Activated naive CD8-positive, alpha-beta T cell treated with anti-CD3 and anti-CD28 coated beads, Interleukin-2, amount 50 U/mL, for 24 hours (primary cell): ENCODE measurements around the gene AP5Z1.

Experiments
- ATAC-seq: fragments of 150-1000 bp; cut with Tn5 transposase; one replicate; pipeline ENCODE4 v1.10.0; 2021
- DNase-seq: peaks from one replicate; pipeline ENCODE4 v3.0.0; 2021
- H3K27ac Mint-ChIP-seq: one replicate; pipeline ENCODE4 v1.8.0; 2021; ENCODE audit warnings: mild to moderate bottlenecking, mixed read lengths
- H3K27me3 Mint-ChIP-seq: one replicate; pipeline ENCODE4 v1.8.0; 2021; ENCODE audit warnings: mixed read lengths
- H3K36me3 Mint-ChIP-seq: one replicate; pipeline ENCODE4 v1.8.0; 2021; ENCODE audit warnings: low read depth, mixed read lengths
- H3K4me1 Mint-ChIP-seq: one replicate; pipeline ENCODE4 v1.8.0; 2021; ENCODE audit warnings: mixed read lengths
- H3K4me3 Mint-ChIP-seq: one replicate; pipeline ENCODE4 v1.8.0; 2021; ENCODE audit warnings: mild to moderate bottlenecking, moderate library complexity, mixed read lengths
- H3K9me3 Mint-ChIP-seq: one replicate; pipeline ENCODE4 v1.8.0; 2021; ENCODE audit warnings: mixed read lengths

AP5Z1 gene

GRCh38 chr7:4775250-4775847 is at the start of gene AP5Z1:
Gene AP5Z1, plus strand, starts transcription at chr7:4775623. Its CDS starts 93 bp downstream, at chr7:4775716.
- peaks cover 10% of the 10 kb centered on the region for H3K36me3 Mint-ChIP-seq
- H3K4me1 Mint-ChIP-seq: peaks cover 42% of the 10 kb centered on the region
- no peaks in the 10 kb centered on the region for H3K9me3 Mint-ChIP-seq
- DNase-seq (peak; percentile 96), ATAC-seq (peak; percentile 96)
- H3K4me3 Mint-ChIP-seq: peak within 1 kb of the TSS; percentile 97
- no peaks in the 10 kb centered on the region for H3K27me3 Mint-ChIP-seq
- peak within 1 kb of the TSS; percentile 97 for H3K27ac Mint-ChIP-seq

- Mint-ChIP-seq H3K4me3 (peak overlapping the region; percentile 81), H3K36me3 (peaks cover 3% of the 10 kb centered on the region), H3K27me3 (no peaks in the 10 kb centered on the region), H3K27ac (peak overlapping the region; percentile 86), H3K9me3 (no peaks in the 10 kb centered on the region), H3K4me1 (peaks cover 60% of the 10 kb centered on the region)
- DNase-seq: no peak
- ATAC-seq: no peak
Measured at GRCh38 chr7:4725850-4726450, 49.5 kb upstream of the AP5Z1 start.

- Mint-ChIP-seq H3K27me3 (no peaks in the 10 kb centered on the region), H3K9me3 (no peaks in the 10 kb centered on the region), H3K4me1 (peaks cover 61% of the 10 kb centered on the region), H3K36me3 (peaks cover 3% of the 10 kb centered on the region), H3K4me3 (peak overlapping the region; percentile 81), H3K27ac (peak overlapping the region; percentile 86)
- peak; percentile 59 for ATAC-seq
- no peak for DNase-seq
Measured at GRCh38 chr7:4726566-4726965, 48.9 kb upstream of the AP5Z1 start.

- Mint-ChIP-seq H3K4me1 (peaks cover 71% of the 10 kb centered on the region), H3K27me3 (no peaks in the 10 kb centered on the region), H3K36me3 (peaks cover 11% of the 10 kb centered on the region), H3K4me3 (no peak overlapping the region), H3K9me3 (no peaks in the 10 kb centered on the region), H3K27ac (no peak overlapping the region)
- ATAC-seq (no peak), DNase-seq (no peak)
Measured at GRCh38 chr7:4727914-4728705, 47.3 kb upstream of the AP5Z1 start.

- DNase-seq (no peak), ATAC-seq (no peak)
- Mint-ChIP-seq H3K9me3 (no peaks in the 10 kb centered on the region), H3K27me3 (no peaks in the 10 kb centered on the region), H3K4me3 (no peak overlapping the region), H3K36me3 (peaks cover 17% of the 10 kb centered on the region), H3K4me1 (peaks cover 71% of the 10 kb centered on the region), H3K27ac (peak overlapping the region; percentile 27)
Measured at GRCh38 chr7:4729266-4729665, 46.2 kb upstream of the AP5Z1 start.

GRCh38 chr7:4730276-4730675 is 45.1 kb upstream of the AP5Z1 start:
- DNase-seq (no peak), ATAC-seq (no peak)
- H3K27me3 Mint-ChIP-seq: no peaks in the 10 kb centered on the region
- peaks cover 17% of the 10 kb centered on the region for H3K36me3 Mint-ChIP-seq
- H3K27ac Mint-ChIP-seq: no peak overlapping the region
- H3K4me3 Mint-ChIP-seq: peak overlapping the region; percentile 21
- H3K9me3 Mint-ChIP-seq: no peaks in the 10 kb centered on the region
- H3K4me1 Mint-ChIP-seq: peaks cover 71% of the 10 kb centered on the region

GRCh38 chr7:4730971-4731370 is 44.5 kb upstream of the AP5Z1 start:
- DNase-seq (no peak), ATAC-seq (no peak)
- peaks cover 17% of the 10 kb centered on the region for H3K36me3 Mint-ChIP-seq
- no peaks in the 10 kb centered on the region for H3K27me3 Mint-ChIP-seq
- peaks cover 67% of the 10 kb centered on the region for H3K4me1 Mint-ChIP-seq
- no peaks in the 10 kb centered on the region for H3K9me3 Mint-ChIP-seq
- H3K4me3 Mint-ChIP-seq: no peak overlapping the region
- H3K27ac Mint-ChIP-seq: peak overlapping the region; percentile 42

GRCh38 chr7:4731803-4732202 is 43.6 kb upstream of the AP5Z1 start:
- Mint-ChIP-seq H3K27ac (peak overlapping the region; percentile 15), H3K4me3 (no peak overlapping the region), H3K27me3 (no peaks in the 10 kb centered on the region), H3K4me1 (peaks cover 60% of the 10 kb centered on the region), H3K36me3 (peaks cover 17% of the 10 kb centered on the region), H3K9me3 (no peaks in the 10 kb centered on the region)
- DNase-seq (no peak), ATAC-seq (no peak)

- DNase-seq (peak; percentile 47), ATAC-seq (peak; percentile 77)
- no peaks in the 10 kb centered on the region for H3K27me3 Mint-ChIP-seq
- peak overlapping the region; percentile 89 for H3K27ac Mint-ChIP-seq
- peak overlapping the region; percentile 64 for H3K4me3 Mint-ChIP-seq
- H3K36me3 Mint-ChIP-seq: peaks cover 17% of the 10 kb centered on the region
- no peaks in the 10 kb centered on the region for H3K9me3 Mint-ChIP-seq
- peaks cover 63% of the 10 kb centered on the region for H3K4me1 Mint-ChIP-seq
Measured at GRCh38 chr7:4733936-4734528, 41.4 kb upstream of the AP5Z1 start.

GRCh38 chr7:4734587-4735345 is 40.7 kb upstream of the AP5Z1 start:
- H3K27me3 Mint-ChIP-seq: no peaks in the 10 kb centered on the region
- peaks cover 69% of the 10 kb centered on the region for H3K4me1 Mint-ChIP-seq
- no peak overlapping the region for H3K4me3 Mint-ChIP-seq
- DNase-seq (no peak), ATAC-seq (no peak)
- H3K36me3 Mint-ChIP-seq: peaks cover 17% of the 10 kb centered on the region
- peak overlapping the region; percentile 69 for H3K27ac Mint-ChIP-seq
- H3K9me3 Mint-ChIP-seq: no peaks in the 10 kb centered on the region

- ATAC-seq (no peak), DNase-seq (no peak)
- Mint-ChIP-seq H3K27me3 (no peaks in the 10 kb centered on the region), H3K9me3 (no peaks in the 10 kb centered on the region), H3K4me3 (no peak overlapping the region), H3K27ac (no peak overlapping the region), H3K4me1 (peaks cover 64% of the 10 kb centered on the region), H3K36me3 (peaks cover 26% of the 10 kb centered on the region)
Measured at GRCh38 chr7:4737300-4737699, 38.1 kb upstream of the AP5Z1 start.

GRCh38 chr7:4738711-4739527 is 36.5 kb upstream of the AP5Z1 start:
- DNase-seq: peak; percentile 39

GRCh38 chr7:4739528-4739992 is 35.9 kb upstream of the AP5Z1 start:
- Mint-ChIP-seq H3K27me3 (no peaks in the 10 kb centered on the region), H3K4me1 (peaks cover 64% of the 10 kb centered on the region), H3K27ac (peak overlapping the region; percentile 84), H3K9me3 (no peaks in the 10 kb centered on the region), H3K36me3 (peaks cover 23% of the 10 kb centered on the region), H3K4me3 (peak overlapping the region; percentile 57)
- DNase-seq (peak; percentile 41), ATAC-seq (peak; percentile 20)

More at GRCh38 chr7:4738711-4739527, 36.5 kb upstream of the AP5Z1 start:
- peak overlapping the region; percentile 84 for H3K27ac Mint-ChIP-seq
- H3K9me3 Mint-ChIP-seq: no peaks in the 10 kb centered on the region
- peaks cover 24% of the 10 kb centered on the region for H3K36me3 Mint-ChIP-seq
- peak overlapping the region; percentile 57 for H3K4me3 Mint-ChIP-seq
- no peaks in the 10 kb centered on the region for H3K27me3 Mint-ChIP-seq
- H3K4me1 Mint-ChIP-seq: peaks cover 64% of the 10 kb centered on the region
- ATAC-seq: peak; percentile 49
